Esophagus muscularis mucosa (tissue), 3 donors: Measurements from ENCODE around the gene LRRIQ1.

Experiments
- CTCF ChIP-seq, 3 experiments: fragments of 200-600 bp in 2 of 3; fragments of 450-650 bp in 1 of 3; sonication (generic) in 2 of 3; IDR thresholded peaks; one replicate each; pipeline ENCODE4 v1.5.1; 2017 to 2019; ENCODE audit warnings: antibody characterized with exemption in 3 of 3, mild to moderate bottlenecking in 2 of 3, moderate library complexity in 1 of 3
- POLR2A ChIP-seq: fragments of 450-650 bp; IDR thresholded peaks from one replicate; pipeline ENCODE4 v1.6.1; 2017; ENCODE audit warnings: antibody characterized with exemption, moderate library complexity, mild to moderate bottlenecking, low read depth

GRCh38 chr12:85273381-85274314 lies 237.5 kb downstream of the LRRIQ1 start:
- TF ChIP-seq CTCF (IDR thresholded peaks at IDR 0.05), result no peak
- no peak for TF ChIP-seq POLR2A
